Endothelial cell (in vitro differentiated cells): Measurements from ENCODE around the gene KRTAP5-9. TPM values are rescaled to one million over a fixed set of nuclear protein-coding genes. Genes with fewer than 3 reads are reported as not detected.
"Not testable (repeated sequence)": the region's sequence is repeated elsewhere in the genome, so short reads cannot be mapped to it uniquely, and the experiment has no call there.

Experiments
- DNase-seq: peaks from one replicate; pipeline ENCODE4 v3.0.0; 2021; ENCODE audit warnings: low spot score
- H3K27ac Mint-ChIP-seq: one replicate; pipeline ENCODE4 v1.8.0; 2021; ENCODE audit warnings: mixed read lengths, inconsistent platforms; ENCODE audit not compliant: unreplicated experiment
- H3K27me3 Mint-ChIP-seq: one replicate; pipeline ENCODE4 v1.8.0; 2021; ENCODE audit warnings: mild to moderate bottlenecking, moderate library complexity, mixed read lengths, inconsistent platforms; ENCODE audit not compliant: unreplicated experiment
- H3K36me3 Mint-ChIP-seq: one replicate; pipeline ENCODE4 v1.8.0; 2021; ENCODE audit warnings: mild to moderate bottlenecking, low read depth, mixed read lengths, inconsistent platforms; ENCODE audit not compliant: unreplicated experiment
- H3K4me1 Mint-ChIP-seq: one replicate; pipeline ENCODE4 v1.8.0; 2021; ENCODE audit warnings: mild to moderate bottlenecking, mixed read lengths, inconsistent platforms; ENCODE audit not compliant: unreplicated experiment
- H3K4me3 Mint-ChIP-seq: one replicate; pipeline ENCODE4 v1.8.0; 2021; ENCODE audit warnings: mild to moderate bottlenecking, mixed read lengths, inconsistent platforms; ENCODE audit not compliant: unreplicated experiment
- H3K9me3 Mint-ChIP-seq: one replicate; pipeline ENCODE4 v1.8.0; 2021; ENCODE audit warnings: mixed read lengths, inconsistent platforms; ENCODE audit not compliant: unreplicated experiment
- total RNA-seq: library from RNA; stranded (reverse); fragmentation: NEBNext Ultra II Directional; extraction: Animal tissue kit (Norgen Biotek cat#: 25700); gene quantifications from one replicate; pipeline ENCODE4 v1.2.1, GENCODE V29; 2021; ENCODE audit not compliant: unreplicated experiment

KRTAP5-9 gene
- total RNA-seq, 1 donor from 2014 or later, result 0.80 TPM

- H3K27me3 Mint-ChIP-seq, DNase-seq, H3K36me3 Mint-ChIP-seq, H3K9me3 Mint-ChIP-seq, H3K27ac Mint-ChIP-seq, H3K4me1 Mint-ChIP-seq, H3K4me3 Mint-ChIP-seq: not testable (repeated sequence)
Measured at GRCh38 chr11:71588822-71589545, 40.8 kb downstream of the KRTAP5-9 start.

GRCh38 chr11:71589546-71589920 is 41.3 kb downstream of the KRTAP5-9 start:
- not testable (repeated sequence) for H3K4me1 Mint-ChIP-seq, H3K36me3 Mint-ChIP-seq, DNase-seq, H3K4me3 Mint-ChIP-seq, H3K27me3 Mint-ChIP-seq, H3K9me3 Mint-ChIP-seq, H3K27ac Mint-ChIP-seq

Other genes with a start within 250 kb of the KRTAP5-9 start
- 130 TPM for gene DHCR7, start 100.0 kb upstream of the KRTAP5-9 start, total RNA-seq
- 69.0 TPM for gene NADSYN1, start 95.2 kb upstream of the KRTAP5-9 start, total RNA-seq
- gene KRTAP5-7, start 21.2 kb upstream of the KRTAP5-9 start, total RNA-seq, result not detected
- not detected for gene KRTAP5-8, start 10.4 kb upstream of the KRTAP5-9 start, total RNA-seq
- gene KRTAP5-10, start 17.1 kb downstream of the KRTAP5-9 start, total RNA-seq, result 0.23 TPM
- gene KRTAP5-11, start 34.5 kb downstream of the KRTAP5-9 start, total RNA-seq, result not detected